Loucy (cell line): ENCODE measurements around the gene GRIP1.

Experiments
- EZH2phosphoT487 ChIP-seq: fragments of 200-600 bp; IDR thresholded peaks from 2 replicates; pipeline ENCODE4 v1.6.1; 2018; ENCODE audit warnings: antibody characterized with exemption, mild to moderate bottlenecking, moderate library complexity, borderline replicate concordance
- TF ChIP-seq, protein P1 (sequence below): fragments of 200-600 bp; sonication (generic); conservative IDR thresholded peaks from 2 replicates; pipeline ENCODE4 v1.5.1; 2014; ENCODE audit warnings: mild to moderate bottlenecking, antibody characterized with exemption, low read length

DNA sequence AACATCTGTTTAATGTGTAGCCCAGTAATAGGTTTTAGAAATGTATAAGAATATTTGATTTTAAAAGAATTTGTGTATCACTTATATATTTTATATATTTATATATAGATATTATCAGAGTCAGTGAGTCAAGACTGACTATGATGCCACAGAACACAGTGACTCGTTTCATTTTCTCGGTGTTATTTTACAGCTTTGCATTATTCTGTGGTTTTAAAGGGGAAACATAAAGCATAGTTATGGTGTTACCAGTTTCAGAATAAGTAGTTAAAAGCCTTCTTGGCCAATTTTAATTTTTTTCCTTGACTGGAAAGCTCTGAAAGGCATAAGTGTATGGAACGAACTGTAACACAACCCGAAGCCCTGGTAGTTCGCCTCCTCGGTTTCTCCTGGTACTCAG lies 91.0 kb downstream of the GRIP1 start:
- TF ChIP-seq, protein P1, sequence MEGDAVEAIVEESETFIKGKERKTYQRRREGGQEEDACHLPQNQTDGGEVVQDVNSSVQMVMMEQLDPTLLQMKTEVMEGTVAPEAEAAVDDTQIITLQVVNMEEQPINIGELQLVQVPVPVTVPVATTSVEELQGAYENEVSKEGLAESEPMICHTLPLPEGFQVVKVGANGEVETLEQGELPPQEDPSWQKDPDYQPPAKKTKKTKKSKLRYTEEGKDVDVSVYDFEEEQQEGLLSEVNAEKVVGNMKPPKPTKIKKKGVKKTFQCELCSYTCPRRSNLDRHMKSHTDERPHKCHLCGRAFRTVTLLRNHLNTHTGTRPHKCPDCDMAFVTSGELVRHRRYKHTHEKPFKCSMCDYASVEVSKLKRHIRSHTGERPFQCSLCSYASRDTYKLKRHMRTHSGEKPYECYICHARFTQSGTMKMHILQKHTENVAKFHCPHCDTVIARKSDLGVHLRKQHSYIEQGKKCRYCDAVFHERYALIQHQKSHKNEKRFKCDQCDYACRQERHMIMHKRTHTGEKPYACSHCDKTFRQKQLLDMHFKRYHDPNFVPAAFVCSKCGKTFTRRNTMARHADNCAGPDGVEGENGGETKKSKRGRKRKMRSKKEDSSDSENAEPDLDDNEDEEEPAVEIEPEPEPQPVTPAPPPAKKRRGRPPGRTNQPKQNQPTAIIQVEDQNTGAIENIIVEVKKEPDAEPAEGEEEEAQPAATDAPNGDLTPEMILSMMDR, result no peak
- TF ChIP-seq EZH2phosphoT487, result no peak
